Liver (tissue), 9 donors: ENCODE measurements around the gene FBXW2. TPM values are rescaled to one million over a fixed set of nuclear protein-coding genes. Genes with fewer than 3 reads are reported as not detected.

Experiments used
- DNase-seq: peaks from one replicate; pipeline ENCODE4 v3.0.0-alpha.2; 2017; ENCODE audit warnings: low spot score
- H3K27ac ChIP-seq, 2 donors: one replicate each; pipeline ENCODE4 v1.7.0; 2013; ENCODE audit warnings: inconsistent platforms in 2 of 2, low read length in 2 of 2, control low read depth in 1 of 2, low read depth in 1 of 2, mild to moderate bottlenecking in 1 of 2
- H3K27me3 ChIP-seq, 4 donors: one replicate each; pipeline versions ENCODE4 v1.6.1 to v1.7.0; 2013; ENCODE audit warnings: low read length in 3 of 4, inconsistent platforms in 1 of 4, mild to moderate bottlenecking in 1 of 4, moderate library complexity in 1 of 4; ENCODE audit not compliant: control insufficient read depth in 4 of 4, insufficient read depth in 4 of 4
- H3K36me3 ChIP-seq, 4 donors: one replicate each; pipeline versions ENCODE4 v1.6.1 to v1.7.0; 2013; ENCODE audit warnings: low read length in 3 of 4, mild to moderate bottlenecking in 3 of 4, low read depth in 1 of 4, moderate library complexity in 1 of 4; ENCODE audit not compliant: control insufficient read depth in 4 of 4, insufficient read depth in 3 of 4
- H3K4me1 ChIP-seq, 4 donors: one replicate each; pipeline versions ENCODE4 v1.6.1 to v1.7.0; 2013; ENCODE audit warnings: low read length in 3 of 4, mild to moderate bottlenecking in 3 of 4, moderate library complexity in 1 of 4; ENCODE audit not compliant: control insufficient read depth in 4 of 4, insufficient read depth in 4 of 4
- H3K4me3 ChIP-seq, 3 donors: one replicate each; pipeline versions ENCODE4 v1.6.1 to v1.7.0; 2013; ENCODE audit warnings: low read length in 3 of 3, control low read depth in 1 of 3, low read depth in 1 of 3, mild to moderate bottlenecking in 1 of 3
- H3K9ac ChIP-seq, 2 donors: one replicate each; pipeline ENCODE4 v1.7.0; 2013; ENCODE audit warnings: low read length in 2 of 2, mild to moderate bottlenecking in 2 of 2, moderate library complexity in 2 of 2, control low read depth in 1 of 2, low read depth in 1 of 2
- H3K9me3 ChIP-seq, 4 donors: one replicate each; pipeline versions ENCODE4 v1.6.1 to v1.7.0; 2013; ENCODE audit warnings: low read length in 3 of 4; ENCODE audit not compliant: control insufficient read depth in 4 of 4
- EGR1 ChIP-seq, 2 donors: IDR thresholded peaks; 2 replicates each; pipeline ENCODE4 v1.6.1; 2016 to 2018; ENCODE audit warnings: antibody characterized with exemption in 2 of 2, low read depth in 2 of 2
- FOXA1 ChIP-seq: IDR thresholded peaks from 2 replicates; pipeline ENCODE4 v1.6.1; 2016; ENCODE audit warnings: antibody characterized with exemption
- FOXA2 ChIP-seq: IDR thresholded peaks from 2 replicates; pipeline ENCODE4 v1.6.1; 2016; ENCODE audit warnings: antibody characterized with exemption
- GABPA ChIP-seq, 2 donors: IDR thresholded peaks in 1 of 2; conservative IDR thresholded peaks in 1 of 2; 2 replicates each; pipeline ENCODE4 v1.6.1; 2016; ENCODE audit warnings: antibody characterized with exemption in 2 of 2, mild to moderate bottlenecking in 1 of 2, moderate library complexity in 1 of 2
- HNF4A ChIP-seq, 2 donors: conservative IDR thresholded peaks; 2 replicates each; pipeline ENCODE4 v1.6.1; 2016; ENCODE audit warnings: antibody characterized with exemption in 2 of 2, mild to moderate bottlenecking in 2 of 2
- HNF4G ChIP-seq: IDR thresholded peaks from 2 replicates; pipeline ENCODE4 v1.6.1; 2016; ENCODE audit warnings: antibody characterized with exemption
- JUND ChIP-seq, 2 donors: IDR thresholded peaks; 2 replicates each; pipeline ENCODE4 v1.6.1; 2016; ENCODE audit warnings: antibody characterized with exemption in 2 of 2
- NR2F2 ChIP-seq: IDR thresholded peaks from 2 replicates; pipeline ENCODE4 v1.6.1; 2016; ENCODE audit warnings: antibody characterized with exemption
- RAD21 ChIP-seq, 2 donors: IDR thresholded peaks; 2 replicates each; pipeline ENCODE4 v1.6.1; 2016; ENCODE audit warnings: antibody characterized with exemption in 2 of 2, mild to moderate bottlenecking in 2 of 2
- RXRA ChIP-seq, 2 donors: IDR thresholded peaks; 2 replicates each; pipeline ENCODE4 v1.6.1; 2017 to 2018; ENCODE audit warnings: antibody characterized with exemption in 2 of 2, mild to moderate bottlenecking in 1 of 2
- SP1 ChIP-seq: IDR thresholded peaks from 2 replicates; pipeline ENCODE4 v1.6.1; 2018; ENCODE audit warnings: antibody characterized with exemption, mild to moderate bottlenecking
- TAF1 ChIP-seq: conservative IDR thresholded peaks from 2 replicates; pipeline ENCODE4 v1.6.1; 2016; ENCODE audit warnings: antibody characterized with exemption, mild to moderate bottlenecking
- YY1 ChIP-seq: IDR thresholded peaks from 2 replicates; pipeline ENCODE4 v1.6.1; 2016; ENCODE audit warnings: antibody characterized with exemption, mild to moderate bottlenecking
- WGBS: extraction: QIAGEN DNeasy Blood & Tissue Kit; methylation state at CpG from one replicate; pipeline ENCODE4 v1.1.7; 2013; 5-methylcytosine and 5-hydroxymethylcytosine counted together
- polyA plus RNA-seq, 2 donors: library from polyadenylated mRNA; stranded (reverse) in 1 of 2; unstranded in 1 of 2; fragments of 200-250 nt in 1 of 2; fragments of >200 nt in 1 of 2; fragmentation: Nextera tagmentation in 1 of 2; extraction: Ambion mirVana in 1 of 2; gene quantifications; one replicate each; pipeline versions ENCODE4 v1.2.1 to v1.2.3, GENCODE V29; 2013 to 2015
- total RNA-seq, 2 donors: library from RNA; depleted of rRNA; stranded (reverse); fragments of >200 nt; gene quantifications; one replicate each; pipeline ENCODE4 v1.2.3, GENCODE V29; 2014
- TF ChIP-seq, protein P1 (sequence below): fragments of 150-350 bp; IDR thresholded peaks from 2 replicates; pipeline ENCODE4 v1.5.1; 2017; ENCODE audit warnings: improper control_type of control experiment, low read depth, low read length; ENCODE audit not compliant: missing input control
- TF ChIP-seq, protein P2 (sequence below): IDR thresholded peaks from 2 replicates; pipeline ENCODE4 v1.6.1; 2016; ENCODE audit warnings: antibody characterized with exemption
- TF ChIP-seq, protein P3 (sequence below): IDR thresholded peaks from 2 replicates; pipeline ENCODE4 v1.6.1; 2016; ENCODE audit warnings: antibody characterized with exemption, mild to moderate bottlenecking
- TF ChIP-seq, protein P4 (sequence below): IDR thresholded peaks from 2 replicates; pipeline ENCODE4 v1.6.1; 2016; ENCODE audit warnings: antibody characterized with exemption
- TF ChIP-seq, protein P5 (sequence below): IDR thresholded peaks from 2 replicates; pipeline ENCODE4 v1.6.1; 2016; ENCODE audit warnings: antibody characterized with exemption
- donor health status: healthy.
- donor health status: healthy.
- donor health status: healthy.
- donor health status: healthy.
- donor health status: healthy.

The FBXW2 gene
- total and polyA plus RNA-seq, 4 donors: 7.0 to 40.9 (median 22.5) TPM

DNA sequence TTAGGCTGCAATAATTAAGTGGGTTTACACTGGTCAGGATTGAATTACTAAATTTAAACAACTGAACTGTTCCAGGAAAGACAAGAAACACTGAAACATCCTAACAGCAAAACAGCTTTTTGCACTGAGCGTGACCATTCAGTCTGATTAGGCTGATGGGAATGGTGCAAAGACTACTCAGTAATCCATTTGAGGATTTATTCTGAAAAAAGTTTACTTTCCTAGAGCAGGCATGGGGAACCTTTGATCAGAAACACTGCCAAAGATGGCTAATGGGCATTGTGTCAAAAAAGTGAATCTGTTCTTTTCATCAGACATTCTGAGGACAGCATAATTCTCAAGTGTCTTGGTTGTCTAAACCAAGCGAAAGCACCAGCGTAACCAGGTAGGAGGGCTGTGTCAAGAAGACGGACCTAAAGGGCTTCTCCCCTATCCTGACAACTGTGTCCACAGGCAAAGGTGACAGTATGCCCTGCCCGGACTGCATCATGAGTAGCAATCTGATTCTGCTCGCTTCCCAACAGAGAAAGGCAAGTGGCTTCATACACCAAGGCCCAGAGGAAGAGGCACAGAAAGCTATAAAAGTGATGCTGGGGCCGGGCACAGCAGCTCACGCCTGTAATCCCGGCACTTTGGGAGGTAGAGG lies 33.3 kb downstream of the FBXW2 start:
- H3K4me1 ChIP-seq: peaks cover 0 to 12% (median 3%) of the 10 kb centered on the region in 4 donors
- 88% methylated on average over 9 of the region's 9 CpGs for WGBS
- no peak for TF ChIP-seq JUND (IDR thresholded peaks at IDR 0.05)
- TF ChIP-seq RXRA (IDR thresholded peaks at IDR 0.05): no peak
- TF ChIP-seq SP1: no peak
- TF ChIP-seq, protein P1, sequence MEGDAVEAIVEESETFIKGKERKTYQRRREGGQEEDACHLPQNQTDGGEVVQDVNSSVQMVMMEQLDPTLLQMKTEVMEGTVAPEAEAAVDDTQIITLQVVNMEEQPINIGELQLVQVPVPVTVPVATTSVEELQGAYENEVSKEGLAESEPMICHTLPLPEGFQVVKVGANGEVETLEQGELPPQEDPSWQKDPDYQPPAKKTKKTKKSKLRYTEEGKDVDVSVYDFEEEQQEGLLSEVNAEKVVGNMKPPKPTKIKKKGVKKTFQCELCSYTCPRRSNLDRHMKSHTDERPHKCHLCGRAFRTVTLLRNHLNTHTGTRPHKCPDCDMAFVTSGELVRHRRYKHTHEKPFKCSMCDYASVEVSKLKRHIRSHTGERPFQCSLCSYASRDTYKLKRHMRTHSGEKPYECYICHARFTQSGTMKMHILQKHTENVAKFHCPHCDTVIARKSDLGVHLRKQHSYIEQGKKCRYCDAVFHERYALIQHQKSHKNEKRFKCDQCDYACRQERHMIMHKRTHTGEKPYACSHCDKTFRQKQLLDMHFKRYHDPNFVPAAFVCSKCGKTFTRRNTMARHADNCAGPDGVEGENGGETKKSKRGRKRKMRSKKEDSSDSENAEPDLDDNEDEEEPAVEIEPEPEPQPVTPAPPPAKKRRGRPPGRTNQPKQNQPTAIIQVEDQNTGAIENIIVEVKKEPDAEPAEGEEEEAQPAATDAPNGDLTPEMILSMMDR: no peak
- no peak for TF ChIP-seq RAD21 (IDR thresholded peaks at IDR 0.05)
- no peak for TF ChIP-seq YY1
- TF ChIP-seq FOXA2: no peak
- no peak for TF ChIP-seq NR2F2
- no peak for TF ChIP-seq FOXA1
- no peak for TF ChIP-seq HNF4A (conservative IDR thresholded peaks at IDR 0.05)
- TF ChIP-seq TAF1: no peak
- TF ChIP-seq HNF4G: no peak
- TF ChIP-seq, protein P2, sequence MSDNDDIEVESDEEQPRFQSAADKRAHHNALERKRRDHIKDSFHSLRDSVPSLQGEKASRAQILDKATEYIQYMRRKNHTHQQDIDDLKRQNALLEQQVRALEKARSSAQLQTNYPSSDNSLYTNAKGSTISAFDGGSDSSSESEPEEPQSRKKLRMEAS: no peak
- TF ChIP-seq EGR1 (IDR thresholded peaks at IDR 0.05; ENCODE audit: low read depth in 2 of 2): no peak
- TF ChIP-seq, protein P3, sequence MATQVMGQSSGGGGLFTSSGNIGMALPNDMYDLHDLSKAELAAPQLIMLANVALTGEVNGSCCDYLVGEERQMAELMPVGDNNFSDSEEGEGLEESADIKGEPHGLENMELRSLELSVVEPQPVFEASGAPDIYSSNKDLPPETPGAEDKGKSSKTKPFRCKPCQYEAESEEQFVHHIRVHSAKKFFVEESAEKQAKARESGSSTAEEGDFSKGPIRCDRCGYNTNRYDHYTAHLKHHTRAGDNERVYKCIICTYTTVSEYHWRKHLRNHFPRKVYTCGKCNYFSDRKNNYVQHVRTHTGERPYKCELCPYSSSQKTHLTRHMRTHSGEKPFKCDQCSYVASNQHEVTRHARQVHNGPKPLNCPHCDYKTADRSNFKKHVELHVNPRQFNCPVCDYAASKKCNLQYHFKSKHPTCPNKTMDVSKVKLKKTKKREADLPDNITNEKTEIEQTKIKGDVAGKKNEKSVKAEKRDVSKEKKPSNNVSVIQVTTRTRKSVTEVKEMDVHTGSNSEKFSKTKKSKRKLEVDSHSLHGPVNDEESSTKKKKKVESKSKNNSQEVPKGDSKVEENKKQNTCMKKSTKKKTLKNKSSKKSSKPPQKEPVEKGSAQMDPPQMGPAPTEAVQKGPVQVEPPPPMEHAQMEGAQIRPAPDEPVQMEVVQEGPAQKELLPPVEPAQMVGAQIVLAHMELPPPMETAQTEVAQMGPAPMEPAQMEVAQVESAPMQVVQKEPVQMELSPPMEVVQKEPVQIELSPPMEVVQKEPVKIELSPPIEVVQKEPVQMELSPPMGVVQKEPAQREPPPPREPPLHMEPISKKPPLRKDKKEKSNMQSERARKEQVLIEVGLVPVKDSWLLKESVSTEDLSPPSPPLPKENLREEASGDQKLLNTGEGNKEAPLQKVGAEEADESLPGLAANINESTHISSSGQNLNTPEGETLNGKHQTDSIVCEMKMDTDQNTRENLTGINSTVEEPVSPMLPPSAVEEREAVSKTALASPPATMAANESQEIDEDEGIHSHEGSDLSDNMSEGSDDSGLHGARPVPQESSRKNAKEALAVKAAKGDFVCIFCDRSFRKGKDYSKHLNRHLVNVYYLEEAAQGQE: no peak
- TF ChIP-seq, protein P4, sequence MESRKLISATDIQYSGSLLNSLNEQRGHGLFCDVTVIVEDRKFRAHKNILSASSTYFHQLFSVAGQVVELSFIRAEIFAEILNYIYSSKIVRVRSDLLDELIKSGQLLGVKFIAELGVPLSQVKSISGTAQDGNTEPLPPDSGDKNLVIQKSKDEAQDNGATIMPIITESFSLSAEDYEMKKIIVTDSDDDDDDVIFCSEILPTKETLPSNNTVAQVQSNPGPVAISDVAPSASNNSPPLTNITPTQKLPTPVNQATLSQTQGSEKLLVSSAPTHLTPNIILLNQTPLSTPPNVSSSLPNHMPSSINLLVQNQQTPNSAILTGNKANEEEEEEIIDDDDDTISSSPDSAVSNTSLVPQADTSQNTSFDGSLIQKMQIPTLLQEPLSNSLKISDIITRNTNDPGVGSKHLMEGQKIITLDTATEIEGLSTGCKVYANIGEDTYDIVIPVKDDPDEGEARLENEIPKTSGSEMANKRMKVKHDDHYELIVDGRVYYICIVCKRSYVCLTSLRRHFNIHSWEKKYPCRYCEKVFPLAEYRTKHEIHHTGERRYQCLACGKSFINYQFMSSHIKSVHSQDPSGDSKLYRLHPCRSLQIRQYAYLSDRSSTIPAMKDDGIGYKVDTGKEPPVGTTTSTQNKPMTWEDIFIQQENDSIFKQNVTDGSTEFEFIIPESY: no peak
- no peak for TF ChIP-seq GABPA (IDR thresholded peaks at IDR 0.05 in 1 of 2, conservative IDR thresholded peaks at IDR 0.05 in 1 of 2)
- TF ChIP-seq, protein P5, sequence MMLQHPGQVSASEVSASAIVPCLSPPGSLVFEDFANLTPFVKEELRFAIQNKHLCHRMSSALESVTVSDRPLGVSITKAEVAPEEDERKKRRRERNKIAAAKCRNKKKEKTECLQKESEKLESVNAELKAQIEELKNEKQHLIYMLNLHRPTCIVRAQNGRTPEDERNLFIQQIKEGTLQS: no peak
- peaks cover 8 to 34% (median 16%) of the 10 kb centered on the region in 4 donors for H3K36me3 ChIP-seq
- H3K27ac ChIP-seq: no peak overlapping the region
- DNase-seq: no peak
- H3K4me3 ChIP-seq: no peak overlapping the region
- no peaks in the 10 kb centered on the region for H3K27me3 ChIP-seq
- no peaks in the 10 kb centered on the region for H3K9me3 ChIP-seq
- no peak overlapping the region for H3K9ac ChIP-seq
